ENCODE data around the gene MAP1LC3A.

GRCh38 chr20:34575756-34576155 is 17.2 kb downstream of the MAP1LC3A start:
- TF ChIP-seq CTCF (conservative IDR thresholded peaks at IDR 0.05; ENCODE audit: low read depth, low read length), result no peak
- TF ChIP-seq EZH2 (IDR thresholded peaks at IDR 0.05; ENCODE audit: borderline replicate concordance, low read depth, low read length, poor library complexity, severe bottlenecking), result no peak
